Erythroblast (primary cell): ENCODE results near the gene GRIK4.

Experiments
- DNase-seq, 2 experiments: peaks; one replicate each; lab custom pipeline; 2025; lab: John Stamatoyannopoulos, UW
- GATA1 ChIP-seq: IDR thresholded peaks from 2 replicates; pipeline ENCODE4 v1.6.1; 2011; ENCODE audit warnings: low read depth, mild to moderate bottlenecking, control low read depth, low read length, moderate library complexity
- POLR2A ChIP-seq: IDR thresholded peaks from 2 replicates; pipeline ENCODE4 v1.6.1; 2011; ENCODE audit warnings: mild to moderate bottlenecking, low read length

The GRIK4 gene

DNA sequence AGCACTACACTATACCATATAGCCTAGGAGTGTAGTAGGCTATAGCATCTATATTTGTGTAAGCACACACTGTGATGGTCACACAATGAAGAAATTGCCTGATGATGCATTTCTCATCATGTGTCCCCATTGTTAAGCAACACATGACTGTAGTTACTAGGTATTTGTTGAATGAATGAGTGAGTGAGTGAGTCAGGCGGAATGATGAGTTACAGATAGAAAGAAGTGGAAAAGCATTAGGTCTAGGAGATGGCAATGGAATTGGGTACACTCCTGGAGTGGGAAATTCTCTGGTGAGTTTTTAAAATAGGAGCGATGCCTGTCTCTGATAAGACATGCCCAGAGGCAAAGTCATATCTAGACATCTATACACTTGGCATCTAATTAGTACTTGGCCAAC, 351.8 kb downstream of the GRIK4 start:
- TF ChIP-seq POLR2A, result no peak
- no peak for TF ChIP-seq GATA1
- no peak for DNase-seq

DNA sequence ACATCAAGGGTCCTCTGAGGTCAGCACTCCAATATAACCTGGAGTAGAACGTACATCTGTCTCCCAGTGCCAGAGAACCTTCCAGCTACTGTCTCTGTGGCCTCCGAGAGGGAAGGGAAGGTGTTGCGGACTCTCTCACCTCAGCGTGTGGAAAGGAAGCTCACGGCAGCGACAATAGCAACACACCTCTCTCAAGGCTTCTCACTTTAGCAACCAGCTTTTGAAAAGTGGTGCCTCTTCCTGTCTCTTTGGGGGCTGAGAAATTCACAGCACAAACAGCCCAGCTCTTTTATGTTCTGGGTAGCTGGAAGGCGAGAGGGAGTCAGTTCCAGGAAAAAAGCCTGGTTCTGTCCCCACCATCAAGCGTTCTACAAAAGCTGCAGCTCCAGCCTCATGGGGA, 355.5 kb downstream of the GRIK4 start:
- no peak for DNase-seq
- TF ChIP-seq POLR2A (no peak), GATA1 (no peak)

DNA sequence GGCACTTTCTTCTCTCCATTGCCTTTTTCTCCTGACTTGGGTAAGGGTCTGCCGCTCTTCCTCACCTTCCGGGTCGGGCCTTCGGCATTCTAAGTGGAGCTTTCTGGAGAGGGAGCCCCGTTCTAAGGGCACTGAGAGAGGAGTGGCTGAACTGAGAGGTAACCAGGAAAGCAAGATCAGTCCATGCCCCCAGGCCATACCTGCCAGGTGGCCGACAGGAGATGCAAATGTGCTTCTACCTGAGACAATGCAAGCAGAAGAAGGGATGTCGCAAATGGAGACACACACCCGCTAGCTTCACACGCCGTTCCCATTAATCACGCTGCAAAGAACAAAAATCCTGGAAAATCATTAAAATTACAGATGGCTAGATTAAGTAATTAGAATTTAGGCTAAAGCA, 356.0 kb downstream of the GRIK4 start:
- no peak for DNase-seq
- TF ChIP-seq POLR2A, result no peak
- TF ChIP-seq GATA1, result no peak

DNA sequence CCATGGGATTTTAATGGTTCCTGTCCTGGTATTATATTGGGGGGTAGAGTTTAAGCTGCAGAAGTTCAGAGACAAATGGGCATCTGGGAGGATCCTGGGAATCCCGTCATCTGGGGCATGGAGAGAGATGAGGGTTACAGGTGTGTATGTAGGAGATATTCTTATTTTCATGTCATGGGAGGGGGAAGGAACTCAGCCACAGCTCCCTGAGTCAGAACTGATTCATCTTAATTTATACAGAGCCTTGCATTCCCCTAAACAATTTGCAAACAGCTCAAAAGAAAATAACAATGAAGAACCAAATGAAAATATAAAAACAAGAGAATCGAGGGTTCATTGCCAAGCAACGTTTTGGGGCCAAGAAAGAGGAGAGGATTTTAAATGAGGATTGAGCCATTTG, 356.4 kb downstream of the GRIK4 start:
- no peak for TF ChIP-seq GATA1
- no peak for TF ChIP-seq POLR2A

DNA sequence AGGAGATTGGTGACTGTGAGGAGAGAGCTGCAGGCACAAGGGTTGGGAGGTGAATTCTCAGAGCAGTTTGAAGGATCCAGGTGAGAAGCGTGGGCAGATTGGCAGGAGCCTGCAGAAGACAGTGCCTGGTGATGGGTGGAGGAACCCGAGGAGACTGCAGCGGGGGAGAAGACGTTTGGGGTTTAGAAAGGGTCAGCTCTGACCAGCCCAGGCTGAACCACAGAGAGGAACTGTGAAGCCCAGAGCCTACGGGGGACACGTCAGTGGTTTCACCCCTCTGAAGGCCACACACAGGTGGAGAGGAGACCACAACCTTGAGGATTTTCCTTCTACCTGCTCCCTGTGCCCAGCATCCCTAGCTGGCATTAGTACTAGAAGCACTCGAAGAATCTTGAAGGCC, 357.5 kb downstream of the GRIK4 start:
- no peak for DNase-seq

More for the DNA sequence above, 356.4 kb downstream of the GRIK4 start:
- no peak for DNase-seq

DNA sequence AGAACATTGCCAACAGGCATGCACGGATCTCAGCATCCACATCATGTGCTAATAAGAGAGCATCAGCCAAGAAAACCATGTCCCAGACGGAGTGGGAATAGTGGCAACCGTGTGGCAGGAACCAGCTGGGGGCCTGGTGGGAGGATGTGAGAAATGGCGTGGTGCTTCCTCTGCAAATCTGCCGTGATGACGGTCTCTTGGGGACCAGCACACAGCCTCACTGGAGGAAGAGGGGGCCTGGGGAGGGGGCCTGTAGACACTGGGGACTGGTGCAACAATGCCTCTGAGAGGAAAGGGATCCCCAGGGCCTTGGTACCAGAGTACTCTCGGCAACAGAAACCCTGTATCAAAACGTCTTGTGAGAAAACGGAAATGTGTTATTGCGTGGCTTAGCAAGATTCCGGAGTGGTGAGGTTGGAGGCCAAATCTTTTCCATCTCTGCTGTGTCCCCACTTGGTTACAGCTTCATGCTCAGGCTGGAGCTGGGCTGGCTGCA, 358.0 kb downstream of the GRIK4 start:
- no peak for DNase-seq
- TF ChIP-seq GATA1 (no peak), POLR2A (no peak)

More for the DNA sequence above, 357.5 kb downstream of the GRIK4 start:
- TF ChIP-seq POLR2A (no peak), GATA1 (no peak)

DNA sequence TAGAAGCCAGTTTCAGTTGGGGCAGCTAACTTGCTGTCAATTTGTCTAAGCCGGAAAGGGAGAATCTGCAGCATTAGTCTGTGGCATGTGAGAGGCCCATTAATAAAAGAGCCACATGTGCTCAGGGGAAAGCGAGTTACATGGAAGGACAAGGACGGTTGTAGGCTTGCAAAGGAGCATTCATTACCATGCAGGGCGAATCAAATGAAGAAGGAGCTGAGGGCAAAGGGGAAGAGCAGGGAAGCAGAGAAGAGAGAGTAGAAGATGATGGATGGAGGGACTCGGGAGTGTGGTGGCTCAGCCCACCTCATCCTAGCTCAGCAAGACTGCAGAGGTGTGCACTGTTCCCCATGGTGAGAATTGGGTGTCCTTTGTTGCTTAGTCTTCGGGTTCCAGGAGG, 359.6 kb downstream of the GRIK4 start:
- TF ChIP-seq GATA1, result no peak
- TF ChIP-seq POLR2A, result no peak
- DNase-seq, result no peak

DNA sequence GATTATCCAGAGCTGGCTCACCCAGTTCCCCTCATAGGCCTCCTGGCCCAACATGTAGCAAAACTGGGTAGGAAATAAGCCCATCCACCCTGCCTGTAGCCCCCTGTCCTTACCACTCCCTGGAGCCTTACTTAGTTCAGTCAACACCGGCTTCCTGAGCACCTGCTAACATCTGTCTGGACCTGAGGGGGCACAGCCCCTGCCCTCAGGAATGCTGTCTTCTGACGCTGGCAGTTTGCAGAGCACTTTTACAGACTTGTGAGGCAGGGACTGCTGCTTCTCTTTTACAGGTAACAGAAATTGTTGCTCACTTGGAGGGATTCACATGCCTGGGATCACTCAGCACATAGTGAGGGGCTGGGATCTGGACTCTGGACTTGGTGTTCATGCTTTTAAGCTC, 360.4 kb downstream of the GRIK4 start:
- DNase-seq, result no peak

DNA sequence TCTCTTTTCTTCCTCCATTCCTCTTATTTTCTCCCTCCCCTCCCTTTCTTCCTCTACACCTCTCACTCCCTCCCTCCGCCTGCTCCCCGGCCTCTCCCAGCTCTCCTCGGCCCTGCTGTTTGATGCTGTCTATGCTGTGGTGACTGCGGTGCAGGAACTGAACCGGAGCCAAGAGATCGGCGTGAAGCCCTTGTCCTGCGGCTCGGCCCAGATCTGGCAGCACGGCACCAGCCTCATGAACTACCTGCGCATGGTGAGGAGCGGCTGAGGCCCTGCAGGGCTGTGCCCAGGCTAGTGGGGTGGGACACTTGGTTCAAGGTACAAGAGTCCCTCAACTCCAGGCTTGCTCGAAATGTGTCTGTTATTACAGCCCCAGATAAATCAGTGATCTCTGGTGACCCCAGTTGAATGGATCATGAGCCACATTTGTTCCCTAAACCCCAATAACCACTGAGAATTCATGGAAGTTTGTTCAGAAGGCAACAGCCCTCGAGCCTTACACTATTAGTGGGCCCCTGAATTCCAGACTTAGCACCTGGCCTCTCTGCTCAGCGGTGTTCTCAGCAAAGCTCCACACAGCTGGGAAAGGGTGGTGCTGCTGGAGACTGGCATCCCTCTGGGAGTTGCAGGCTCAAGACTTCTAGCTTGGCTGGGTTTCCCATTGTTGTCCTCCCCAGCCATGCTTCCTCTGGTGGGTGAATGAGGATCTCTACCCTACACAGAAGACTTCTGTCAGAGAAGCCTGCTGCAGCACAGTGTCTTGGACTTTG, 362.6 kb downstream of the GRIK4 start:
- TF ChIP-seq GATA1, result no peak
- no peak for DNase-seq

More for the DNA sequence above, 360.4 kb downstream of the GRIK4 start:
- TF ChIP-seq POLR2A (no peak), GATA1 (no peak)

DNA sequence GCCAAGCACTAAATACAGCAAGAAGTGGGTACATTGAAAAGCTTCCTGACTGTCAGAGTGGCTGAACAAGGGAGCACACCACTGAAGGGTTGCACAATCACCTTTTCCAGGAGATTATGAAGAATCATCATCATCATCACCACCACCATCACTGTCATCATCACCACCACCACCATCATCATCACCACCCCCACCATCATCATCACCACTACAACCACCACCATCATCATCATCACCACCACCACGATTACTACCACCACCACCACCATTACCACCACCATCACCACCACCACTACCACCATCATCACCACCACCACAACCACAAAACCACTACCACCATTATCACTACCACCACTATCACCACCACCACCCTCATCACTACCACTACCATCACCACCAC, 364.4 kb downstream of the GRIK4 start:
- no peak for TF ChIP-seq GATA1
- no peak for TF ChIP-seq POLR2A
- DNase-seq, result no peak

DNA sequence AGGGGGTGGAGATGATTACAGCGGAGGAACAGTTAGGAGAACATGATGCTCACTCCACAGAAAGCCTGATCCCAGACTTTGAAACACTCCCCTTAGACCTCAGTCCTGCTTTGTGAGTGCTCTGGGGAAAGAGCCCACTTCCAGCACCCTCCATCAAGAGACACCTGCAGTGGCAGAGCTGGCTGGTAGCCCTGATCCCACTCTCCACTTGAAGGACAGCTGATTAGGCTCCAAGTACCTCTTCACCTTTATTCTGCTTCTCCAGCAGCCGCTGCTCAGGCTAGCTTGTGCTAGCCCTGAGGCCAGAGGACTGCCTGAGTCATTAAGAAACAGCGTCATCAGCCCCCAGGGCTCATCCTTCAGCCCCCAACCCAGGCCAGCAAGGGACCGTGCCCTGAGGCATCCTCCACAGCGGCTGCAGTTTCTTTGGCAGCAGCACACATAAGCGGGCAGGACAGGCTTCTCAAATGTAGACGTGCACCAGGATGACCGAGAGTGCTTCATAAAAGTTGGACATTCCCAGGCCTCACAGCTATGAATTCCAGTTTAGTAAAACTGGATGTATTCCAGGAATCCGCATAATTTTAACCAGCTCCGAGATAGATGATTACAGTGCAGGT, 366.3 kb downstream of the GRIK4 start:
- no peak for DNase-seq
- no peak for TF ChIP-seq POLR2A
- no peak for TF ChIP-seq GATA1

DNA sequence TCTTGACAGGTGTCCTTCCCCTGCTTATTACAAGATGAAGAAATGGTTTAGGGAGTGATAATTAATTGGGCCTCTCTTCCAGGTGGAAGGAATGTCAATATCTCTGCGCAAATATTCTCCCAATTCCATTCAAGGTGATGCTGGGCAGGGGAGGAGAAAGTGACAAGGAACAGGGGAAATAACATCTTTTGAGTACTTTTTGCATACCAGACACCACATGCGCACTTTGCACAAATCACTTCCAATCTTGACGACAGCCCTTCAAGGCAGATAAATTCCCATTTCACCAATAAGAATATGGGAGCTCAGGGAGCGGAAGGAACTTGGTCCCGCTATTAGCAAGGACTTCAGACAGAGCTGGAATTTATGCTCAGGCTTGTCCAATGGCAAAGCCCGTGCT, 367.2 kb downstream of the GRIK4 start:
- no peak for TF ChIP-seq POLR2A
- no peak for TF ChIP-seq GATA1
- no peak for DNase-seq

DNA sequence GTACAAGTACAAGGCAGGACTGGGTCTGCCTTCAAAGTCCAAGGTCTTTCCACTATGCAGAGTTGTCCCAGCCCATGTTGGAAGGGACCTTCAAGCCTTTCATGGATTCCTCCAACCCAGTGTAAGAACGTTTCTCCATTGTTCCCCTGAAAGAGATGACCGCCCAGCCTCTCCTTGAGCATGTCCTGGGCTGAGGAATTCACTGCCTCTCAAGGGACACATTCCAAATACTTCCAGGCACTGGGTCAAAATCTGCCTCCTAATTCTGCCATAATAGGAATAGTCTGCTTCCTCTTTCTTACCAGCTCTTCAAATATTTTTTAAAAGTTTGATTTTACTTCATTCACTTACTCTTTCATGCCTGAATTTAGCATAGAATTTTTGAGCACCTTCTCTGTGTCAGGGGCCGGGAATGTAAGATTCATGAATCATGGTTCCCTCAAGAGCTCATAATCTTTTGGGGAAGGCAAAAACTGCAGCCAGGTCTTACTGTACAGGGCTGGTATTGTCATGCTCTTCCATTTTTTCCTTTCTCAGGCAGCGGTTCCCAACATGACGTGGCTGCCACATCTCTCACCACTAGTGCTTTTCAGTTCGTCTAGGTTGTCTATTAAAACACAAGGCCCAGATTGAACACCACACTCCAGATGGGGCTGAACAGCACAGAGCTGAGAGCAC, 369.1 kb downstream of the GRIK4 start:
- DNase-seq, result no peak
- no peak for TF ChIP-seq POLR2A
- TF ChIP-seq GATA1, result no peak

DNA sequence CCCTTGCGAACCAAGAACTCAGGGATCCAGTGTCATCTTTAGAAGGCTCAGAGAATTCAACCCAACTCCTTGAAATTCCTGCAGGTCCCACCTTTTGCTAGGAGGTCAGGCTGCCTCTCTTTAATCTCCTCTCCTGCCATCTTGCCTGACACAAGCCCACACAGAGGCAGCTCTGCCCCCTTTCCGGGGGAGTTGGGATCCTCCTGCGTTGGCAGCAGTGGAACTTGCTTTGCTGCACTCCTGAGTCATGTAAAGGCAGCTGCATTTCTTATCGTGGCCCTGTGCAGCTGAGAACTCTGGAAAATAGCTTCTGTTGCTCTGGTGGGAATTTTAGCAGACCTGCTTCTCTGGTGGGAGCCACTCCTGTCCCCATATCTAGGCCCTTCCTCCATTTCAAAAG, 370.0 kb downstream of the GRIK4 start:
- TF ChIP-seq POLR2A (no peak), GATA1 (no peak)
- DNase-seq, result no peak

DNA sequence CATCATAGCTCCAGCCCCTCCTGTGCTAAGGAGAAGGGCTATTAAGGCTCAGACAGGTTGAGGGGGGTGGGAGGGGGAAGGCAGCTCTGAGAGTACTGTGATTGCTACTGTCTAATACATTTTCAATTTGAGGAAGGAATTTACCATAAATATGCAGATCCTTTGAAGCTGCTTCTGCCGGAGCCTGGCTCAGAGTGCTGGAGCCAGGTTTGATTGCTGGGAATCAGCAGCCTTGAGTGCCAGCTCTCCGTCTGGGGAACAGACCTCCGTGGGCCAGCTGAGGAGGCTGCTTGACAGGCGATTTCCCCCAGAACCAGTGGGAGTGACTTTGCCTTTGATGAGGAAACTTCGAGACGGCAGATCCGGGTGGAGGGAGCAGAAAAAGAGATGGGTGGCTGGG, 370.6 kb downstream of the GRIK4 start:
- TF ChIP-seq GATA1 (no peak), POLR2A (no peak)
- no peak for DNase-seq
